HG03175 (cell line): ENCODE results near the gene UBE3D.
"Not testable (repeated sequence)": the region's sequence is repeated elsewhere in the genome, so short reads cannot be mapped to it uniquely, and the experiment has no call there.

Experiments
- ATAC-seq: cut with Tn5 transposase; IDR thresholded peaks from one replicate; pipeline ENCODE4 v1.9.1; 2021; ENCODE audit warnings: mild to moderate bottlenecking, moderate library complexity; ENCODE audit not compliant: unreplicated experiment

Gene UBE3D

GRCh38 chr6:82980086-82980485 lies 85.6 kb downstream of the UBE3D start:
- ATAC-seq, result no peak

GRCh38 chr6:82979657-82980056 lies 86.0 kb downstream of the UBE3D start:
- ATAC-seq, result no peak

DNA sequence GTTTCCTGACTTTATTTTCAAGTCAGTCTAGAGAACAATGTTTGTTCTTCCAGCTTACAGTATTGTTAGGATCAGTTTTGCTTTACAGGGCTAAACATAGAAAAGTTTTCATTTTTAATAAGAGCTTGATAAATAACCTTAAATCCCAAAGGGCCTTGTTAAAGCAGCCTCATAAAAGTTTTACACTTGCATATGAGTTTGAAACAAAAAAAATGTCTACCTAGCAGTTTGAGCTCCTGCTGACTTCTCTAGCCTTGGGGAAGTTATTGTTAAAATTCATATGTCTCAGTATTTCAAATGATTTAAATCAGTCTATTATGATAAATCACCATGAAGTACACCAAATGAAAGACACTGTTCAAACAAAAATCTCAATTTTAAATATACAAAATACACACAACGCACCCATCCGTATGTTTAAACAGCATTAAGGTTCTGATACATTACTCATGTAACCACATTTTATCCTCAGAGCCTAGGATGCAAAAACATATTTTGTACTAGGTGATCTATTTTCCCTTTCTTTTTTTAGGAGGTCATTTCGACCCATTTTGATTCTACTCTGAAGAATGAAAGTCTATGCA lies 87.2 kb downstream of the UBE3D start:
- ATAC-seq, result no peak

DNA sequence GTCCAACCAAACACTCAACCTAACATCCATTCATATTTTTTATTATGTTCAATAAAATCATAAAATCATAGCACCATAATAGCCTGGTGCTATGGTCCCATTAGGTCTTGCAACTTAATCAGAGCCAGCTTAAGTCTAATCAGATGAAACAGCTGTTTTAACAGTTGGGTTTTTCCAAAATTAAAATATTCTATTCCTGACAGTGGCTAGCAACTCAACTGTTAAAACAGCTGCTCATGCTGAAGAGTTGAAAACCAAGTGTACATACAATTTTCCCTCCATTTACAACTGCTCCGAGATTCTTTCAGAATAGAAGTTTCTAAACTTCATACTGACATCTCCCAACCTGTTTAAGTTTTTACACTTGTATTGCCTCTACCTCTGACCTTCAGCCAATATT lies 89.5 kb downstream of the UBE3D start:
- no peak for ATAC-seq

DNA sequence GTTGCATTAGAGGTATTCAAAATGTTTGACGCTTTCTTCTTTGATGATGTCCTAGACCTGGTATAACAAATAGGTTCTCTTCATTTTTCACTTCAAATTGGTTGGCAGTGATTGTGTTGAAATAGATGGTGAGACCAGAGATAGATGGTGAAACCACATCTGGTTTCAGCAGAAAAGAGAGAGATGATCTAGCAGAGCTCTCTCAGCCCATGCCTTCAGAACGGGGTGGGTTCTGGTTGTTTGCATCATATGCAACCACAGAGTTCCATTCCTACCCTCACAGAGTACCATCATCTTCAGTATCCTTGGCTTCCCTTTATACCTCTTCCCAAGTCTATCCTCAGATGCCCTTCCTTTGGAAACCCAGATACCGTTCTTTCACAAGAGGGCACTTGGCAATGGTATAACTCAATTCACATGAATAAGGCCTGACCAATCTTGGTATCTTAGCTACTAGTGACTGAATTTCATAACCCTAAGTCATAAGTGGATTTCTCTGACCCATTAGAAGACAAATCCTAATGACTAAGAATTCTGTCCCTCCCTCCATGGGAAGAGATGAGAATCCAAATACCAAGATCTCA lies 93.7 kb downstream of the UBE3D start:
- no peak for ATAC-seq

DNA sequence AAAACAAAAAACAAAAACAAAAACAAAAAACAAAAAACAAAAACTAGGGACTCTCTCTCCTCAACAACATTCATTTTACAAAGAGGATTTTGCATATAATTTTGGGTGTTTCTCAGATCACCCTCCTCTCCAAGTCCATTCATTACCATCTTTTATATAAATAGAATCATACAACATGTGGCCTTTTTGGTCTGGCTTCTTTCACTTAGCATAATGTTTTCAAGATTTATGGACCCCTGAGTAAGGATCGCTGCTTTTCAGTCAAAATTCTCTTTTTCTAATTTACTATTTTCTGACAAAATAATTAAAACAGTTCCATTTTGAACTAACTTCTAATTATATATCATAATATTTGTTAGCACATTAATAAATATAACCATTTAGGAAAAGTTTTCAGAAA lies 94.8 kb downstream of the UBE3D start:
- no peak for ATAC-seq

GRCh38 chr6:82968708-82969107 lies 96.9 kb downstream of the UBE3D start:
- ATAC-seq, result no peak

DNA sequence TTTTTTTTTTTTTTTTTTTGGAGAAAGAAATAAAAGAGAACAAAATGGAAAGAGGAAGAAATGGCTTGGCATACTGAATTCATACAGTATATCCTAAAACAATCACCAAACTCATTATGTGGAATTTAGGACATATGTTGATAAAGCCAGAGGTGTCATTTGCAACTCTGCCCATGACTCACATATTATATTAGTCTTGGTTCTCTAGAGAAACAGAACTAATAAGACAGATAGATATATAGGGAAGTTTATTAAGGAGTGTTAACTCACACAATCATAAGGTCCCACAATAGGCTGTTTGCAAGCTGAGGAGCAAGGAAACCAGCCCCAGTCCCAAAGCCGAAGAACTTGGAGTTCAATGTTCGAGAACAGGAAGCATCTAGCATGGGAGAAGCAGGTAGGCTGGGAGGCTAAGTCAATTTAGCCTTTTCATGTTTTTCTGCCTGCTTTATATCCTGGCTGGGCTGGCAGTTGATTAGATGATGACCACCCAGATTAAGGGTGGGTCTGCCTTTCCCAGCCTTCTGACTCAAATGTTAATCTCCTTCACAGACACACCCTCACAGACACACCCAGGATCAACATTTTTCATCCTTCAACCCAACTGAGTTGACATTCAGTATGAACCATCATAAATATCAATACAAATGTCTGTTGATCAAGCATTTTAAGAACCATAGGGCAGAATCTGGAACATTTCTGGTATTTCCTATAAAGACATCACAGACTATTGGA lies 102.3 kb downstream of the UBE3D start:
- ATAC-seq, result no peak

- no peak for ATAC-seq
Observed at GRCh38 chr6:82959385-82959941, 106.2 kb downstream of the UBE3D start.

DNA sequence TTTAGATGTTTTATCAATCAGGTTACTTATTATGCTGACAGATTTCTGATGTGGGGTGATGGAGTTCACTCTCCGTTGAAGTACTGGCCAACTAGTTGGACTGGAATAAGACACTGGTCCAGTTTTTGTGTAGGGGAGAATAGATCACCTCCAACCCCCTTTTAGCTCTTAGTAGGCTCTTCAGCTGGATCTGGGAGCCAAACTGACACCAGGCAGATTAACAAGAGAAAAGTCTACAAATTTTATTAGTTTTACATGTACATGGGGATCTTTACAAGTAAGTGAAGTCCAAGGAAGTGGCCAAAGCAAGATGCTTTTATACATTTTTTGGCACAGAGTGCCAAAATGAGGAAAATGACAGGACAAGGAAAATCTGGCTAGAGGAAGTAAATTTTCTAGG lies 107.1 kb downstream of the UBE3D start:
- ATAC-seq, result no peak

DNA sequence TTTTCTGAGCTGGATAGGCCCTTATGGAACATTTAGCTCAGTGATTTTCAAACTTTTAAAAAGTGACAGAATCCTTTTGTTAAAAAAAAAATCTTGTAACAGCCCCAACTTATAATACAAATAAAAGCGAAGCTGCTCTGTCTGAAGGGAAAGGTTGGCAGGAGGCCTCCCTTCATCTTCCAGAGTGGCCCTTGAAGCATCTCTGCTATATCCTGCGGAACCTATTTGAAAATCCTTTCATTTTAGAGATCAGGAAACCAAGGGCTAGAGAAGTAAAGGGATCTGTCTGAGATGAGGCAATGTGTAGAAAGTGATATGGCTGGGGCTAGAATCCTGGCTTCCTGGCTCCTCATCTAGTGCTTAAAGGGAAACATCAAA lies 107.8 kb downstream of the UBE3D start:
- ATAC-seq, result no peak

GRCh38 chr6:82957171-82957867 lies 108.3 kb downstream of the UBE3D start:
- ATAC-seq, result no peak

DNA sequence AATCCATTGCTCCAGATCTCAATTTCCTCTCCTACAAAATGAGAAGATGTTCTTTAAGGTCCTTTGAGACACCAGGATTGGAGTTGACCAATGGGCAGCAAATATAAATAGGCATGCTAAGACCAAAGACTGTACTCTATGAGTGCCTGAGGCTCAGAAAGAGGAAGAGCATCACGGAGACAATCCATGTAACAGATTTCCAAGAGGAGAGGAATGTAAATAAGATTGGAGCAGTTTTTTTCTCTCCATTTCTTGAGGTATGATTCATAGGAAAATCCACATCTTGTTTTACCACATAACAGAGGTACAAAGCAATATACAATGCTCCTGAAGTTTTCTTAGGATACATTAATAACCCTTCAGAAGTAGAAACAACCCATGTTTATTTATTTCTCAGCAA lies 109.8 kb downstream of the UBE3D start:
- ATAC-seq, result no peak

- peak; percentile 54 for ATAC-seq
Observed at GRCh38 chr6:82954937-82955577, 110.6 kb downstream of the UBE3D start.

DNA sequence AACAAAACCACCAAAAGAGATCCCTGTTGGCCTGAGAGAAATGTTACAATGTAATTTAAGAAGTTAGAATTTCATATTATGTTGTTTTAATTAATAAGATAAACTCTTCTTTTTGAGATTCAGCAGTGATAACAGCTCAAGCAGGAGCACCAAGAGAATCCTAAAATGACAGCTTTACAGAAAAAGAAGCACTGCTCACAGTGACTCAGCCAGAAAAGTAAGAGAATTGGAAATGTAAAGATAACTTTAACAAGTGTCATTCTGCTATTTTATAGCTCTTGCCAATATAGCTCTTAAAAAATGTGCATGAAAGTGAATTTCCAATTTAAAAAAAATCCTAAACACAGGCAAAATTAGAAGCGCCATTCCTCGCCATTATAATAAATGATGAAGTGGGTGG lies 111.3 kb downstream of the UBE3D start:
- ATAC-seq, result no peak

DNA sequence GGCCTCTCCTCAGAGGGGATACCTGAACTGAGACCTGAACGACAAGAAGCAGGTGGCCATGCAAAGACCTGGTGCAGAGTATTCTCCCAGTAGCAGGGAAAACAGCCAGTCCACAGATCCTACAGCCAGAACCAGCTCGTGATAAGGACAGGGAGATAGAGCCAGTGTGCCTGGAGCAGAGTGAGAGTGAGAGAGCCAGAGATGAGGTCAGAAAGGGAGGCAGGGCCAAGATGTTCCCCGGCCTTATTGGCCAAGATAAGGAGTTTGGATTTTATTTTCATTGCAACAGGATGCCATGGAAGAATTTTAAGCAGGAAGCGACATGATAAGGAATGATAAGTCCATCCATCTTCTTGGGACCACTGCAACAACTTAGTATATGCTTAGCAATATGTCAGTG lies 111.8 kb downstream of the UBE3D start:
- no peak for ATAC-seq

- no peak for ATAC-seq
Observed at GRCh38 chr6:82951935-82952334, 113.7 kb downstream of the UBE3D start.

DNA sequence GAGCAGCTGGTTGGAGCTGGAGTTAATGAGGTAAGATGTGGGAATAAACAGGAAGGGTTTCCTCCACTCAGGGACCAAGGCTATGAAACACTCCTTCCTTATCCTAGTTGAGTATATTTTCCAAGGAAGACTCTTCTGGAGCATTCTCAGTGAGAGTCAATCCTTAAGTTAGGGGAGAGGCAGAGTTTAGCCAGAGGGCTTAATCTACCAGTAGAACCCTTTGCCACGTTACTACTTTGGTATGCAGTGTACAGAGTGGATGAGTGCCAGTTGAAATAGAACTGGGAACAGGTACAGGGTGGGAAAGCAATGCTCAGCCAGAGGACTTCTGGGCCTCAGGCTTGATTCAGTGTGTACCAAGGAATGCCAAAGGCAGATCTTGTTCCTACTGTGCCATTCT lies 114.3 kb downstream of the UBE3D start:
- ATAC-seq, result no peak

GRCh38 chr6:82930915-82931314 lies 134.7 kb downstream of the UBE3D start:
- not testable (repeated sequence) for ATAC-seq

DNA sequence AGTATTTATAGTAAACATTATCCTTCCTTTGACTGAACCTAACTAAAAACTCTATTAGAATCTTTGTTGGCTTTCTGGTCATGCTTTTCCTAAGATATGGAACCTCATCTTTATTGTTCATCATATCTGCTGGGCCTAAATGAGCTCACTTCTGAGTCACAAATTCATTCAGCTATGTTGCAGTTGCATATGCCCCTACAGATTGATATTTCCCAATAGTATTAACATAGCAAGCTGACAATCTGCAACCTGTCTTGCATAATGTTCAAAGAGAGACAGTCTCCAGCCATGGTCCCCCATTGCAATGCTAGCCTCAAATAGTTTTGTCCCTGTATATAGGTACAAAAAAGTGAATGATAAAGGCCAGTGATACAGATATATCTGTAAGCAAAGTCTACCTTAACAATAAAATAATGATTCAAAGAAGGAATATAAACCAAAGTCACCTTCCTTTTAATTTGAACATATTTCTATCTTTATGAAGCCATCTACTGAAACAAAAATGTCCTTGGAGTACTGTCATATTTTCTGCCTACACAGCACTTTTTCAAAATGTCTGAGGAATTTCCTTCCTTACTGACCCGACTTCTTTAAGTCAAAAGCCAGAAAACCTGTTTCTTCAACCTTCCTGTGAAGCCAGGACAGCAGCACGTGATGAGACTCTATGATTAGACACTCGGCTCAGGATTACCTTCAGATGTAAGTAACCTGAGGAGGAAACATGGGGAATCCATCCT lies 140.7 kb downstream of the UBE3D start:
- no peak for ATAC-seq
